SW 1271 (cell line): ENCODE results near the gene TTC33.
"Not testable (repeated sequence)": the region's sequence is repeated elsewhere in the genome, so short reads cannot be mapped to it uniquely, and the experiment has no call there.

Source experiments
- DNase-seq, 2 experiments: peaks; one replicate each; lab custom pipeline; 2025; lab: John Stamatoyannopoulos, UW

The TTC33 gene

DNA sequence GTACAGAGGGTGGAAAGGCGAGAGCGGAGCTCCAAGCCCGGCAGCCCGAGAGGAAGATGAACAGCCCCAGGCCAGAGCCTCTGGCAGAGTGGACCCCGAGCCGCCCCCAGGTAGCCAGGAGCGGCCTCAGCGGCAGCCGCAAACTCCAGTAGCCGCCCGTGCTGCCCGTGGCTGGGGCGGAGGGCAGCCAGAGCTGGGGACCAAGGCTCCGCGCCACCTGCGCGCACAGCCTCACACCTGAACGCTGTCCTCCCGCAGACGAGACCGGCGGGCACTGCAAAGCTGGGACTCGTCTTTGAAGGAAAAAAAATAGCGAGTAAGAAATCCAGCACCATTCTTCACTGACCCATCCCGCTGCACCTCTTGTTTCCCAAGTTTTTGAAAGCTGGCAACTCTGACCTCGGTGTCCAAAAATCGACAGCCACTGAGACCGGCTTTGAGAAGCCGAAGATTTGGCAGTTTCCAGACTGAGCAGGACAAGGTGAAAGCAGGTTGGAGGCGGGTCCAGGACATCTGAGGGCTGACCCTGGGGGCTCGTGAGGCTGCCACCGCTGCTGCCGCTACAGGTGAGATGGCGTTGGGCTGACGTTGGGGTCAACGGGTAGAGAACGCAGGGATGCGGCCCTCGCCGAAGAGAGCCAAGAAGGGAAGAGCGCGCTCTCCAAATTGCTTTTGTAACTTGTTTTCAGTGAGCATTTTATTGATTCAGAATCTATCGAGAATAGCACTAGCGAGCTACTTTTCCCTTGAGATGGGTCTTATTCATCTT is 75.7 kb downstream of the TTC33 start, which contains the start of gene PTGER4:
TSS of gene PTGER4 (plus strand) at position 3 of the 769 bp plus-strand sequence. CDS start 1,079 bp downstream, outside the sequence.
- peak in 1 of 2 experiments; percentile 35 for DNase-seq

DNA sequence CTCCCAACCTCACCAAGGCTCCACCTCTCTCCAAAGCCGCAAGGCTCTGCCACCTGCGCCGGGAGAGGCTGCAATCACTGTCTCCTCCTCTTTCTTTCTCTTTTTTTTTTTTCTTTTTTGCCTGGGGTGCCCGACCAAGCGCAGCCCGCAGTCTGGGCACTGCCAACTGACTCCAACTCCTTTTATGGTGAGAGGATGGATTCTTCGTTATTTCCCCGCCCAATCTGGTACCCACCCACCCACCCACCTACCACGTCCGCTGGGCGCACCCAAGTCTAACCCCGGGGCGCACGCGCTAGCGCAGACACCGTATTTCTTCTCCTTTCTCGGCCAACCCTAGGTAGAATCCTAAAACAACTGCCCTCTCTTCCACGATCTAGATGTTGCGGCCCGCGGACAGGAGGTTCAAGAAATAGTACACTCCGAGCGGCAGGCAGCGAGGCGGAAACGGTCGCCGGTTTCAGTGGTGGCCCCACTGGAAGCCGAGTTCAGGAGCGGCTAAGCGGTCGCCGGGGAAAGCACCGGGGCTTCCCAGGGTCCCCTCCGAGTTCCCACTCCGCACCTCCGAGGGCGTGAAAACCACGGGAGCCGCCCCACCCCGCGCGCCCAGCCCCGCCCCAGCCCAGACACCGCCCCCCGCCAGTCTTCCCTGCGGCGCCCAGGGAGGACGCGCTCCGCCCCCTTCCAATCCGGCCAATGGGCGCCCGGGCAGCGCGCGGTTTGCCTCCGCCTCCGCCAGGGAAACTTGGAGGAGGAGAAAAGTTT is 76.4 kb downstream of the TTC33 start:
- DNase-seq = peak; percentile 86 to 98

DNA sequence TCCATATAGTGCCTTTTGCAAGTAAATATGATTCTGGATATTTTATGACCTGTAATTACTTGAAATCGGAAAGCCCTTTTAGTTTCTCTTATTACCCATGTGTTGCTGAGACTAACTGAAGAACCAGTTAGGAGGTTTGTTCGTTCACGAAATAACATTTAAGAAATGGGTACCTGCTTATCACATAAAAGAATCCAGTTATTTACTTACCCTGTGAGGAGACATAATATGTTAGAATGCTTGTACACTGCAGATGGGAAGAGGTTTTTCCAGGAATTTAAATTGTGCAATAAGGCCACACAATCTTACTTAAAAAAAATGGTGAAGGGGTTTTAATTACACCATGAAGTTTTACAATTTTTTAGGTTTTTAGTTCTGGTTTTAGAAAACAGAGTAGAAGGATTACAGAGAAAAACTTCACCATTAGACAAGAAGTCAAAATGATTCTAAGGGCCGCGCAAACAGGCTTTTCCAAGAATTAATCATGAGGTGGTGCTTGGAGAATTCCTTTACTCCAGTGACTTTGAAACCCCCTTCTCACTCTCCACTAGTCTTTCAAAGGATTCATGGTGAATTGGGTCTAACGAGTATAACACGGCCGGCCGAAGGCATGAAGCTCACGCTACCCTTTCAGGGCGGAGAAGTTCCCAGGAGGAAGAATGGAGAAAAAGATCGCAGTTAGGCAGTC is 77.2 kb downstream of the TTC33 start:
- no peak for DNase-seq

DNA sequence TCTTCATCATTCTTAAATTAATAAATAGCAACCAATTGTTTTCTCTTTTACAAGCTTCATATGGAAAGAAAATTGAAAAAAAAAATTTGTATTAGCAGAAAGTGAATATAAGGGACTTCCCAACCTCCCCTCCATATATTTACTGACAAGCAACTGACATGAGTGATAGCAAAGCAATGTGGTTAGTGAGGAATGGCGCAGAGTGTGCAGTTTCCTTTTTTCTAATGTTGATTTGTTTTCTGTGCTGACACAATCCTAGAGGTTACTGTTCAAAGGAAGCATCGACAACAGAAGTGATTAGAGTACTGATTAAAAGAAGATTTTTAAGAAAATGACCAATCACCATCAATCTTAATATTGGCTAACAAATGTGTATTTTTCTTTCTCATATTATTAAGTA is 77.7 kb downstream of the TTC33 start:
- no peak for DNase-seq

DNA sequence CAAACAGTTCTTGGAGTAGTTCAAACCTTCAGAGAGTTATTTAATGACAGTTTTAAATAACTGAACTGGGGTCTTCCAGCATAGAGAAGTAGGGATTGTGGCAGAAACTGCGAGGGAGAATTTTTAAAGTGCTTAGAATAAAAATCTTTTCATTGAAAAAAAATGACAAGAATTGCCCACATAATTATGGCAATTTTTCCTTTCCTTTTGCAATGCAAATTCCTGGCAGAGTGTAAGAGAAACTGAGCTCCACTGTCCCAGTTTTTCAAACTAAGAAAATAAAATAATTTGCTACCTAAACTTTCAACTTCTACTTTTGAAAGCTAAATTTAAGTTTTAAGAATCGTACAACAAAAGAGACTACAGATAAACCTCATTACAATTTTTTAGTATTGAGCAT is 78.3 kb downstream of the TTC33 start:
- no peak for DNase-seq

DNA sequence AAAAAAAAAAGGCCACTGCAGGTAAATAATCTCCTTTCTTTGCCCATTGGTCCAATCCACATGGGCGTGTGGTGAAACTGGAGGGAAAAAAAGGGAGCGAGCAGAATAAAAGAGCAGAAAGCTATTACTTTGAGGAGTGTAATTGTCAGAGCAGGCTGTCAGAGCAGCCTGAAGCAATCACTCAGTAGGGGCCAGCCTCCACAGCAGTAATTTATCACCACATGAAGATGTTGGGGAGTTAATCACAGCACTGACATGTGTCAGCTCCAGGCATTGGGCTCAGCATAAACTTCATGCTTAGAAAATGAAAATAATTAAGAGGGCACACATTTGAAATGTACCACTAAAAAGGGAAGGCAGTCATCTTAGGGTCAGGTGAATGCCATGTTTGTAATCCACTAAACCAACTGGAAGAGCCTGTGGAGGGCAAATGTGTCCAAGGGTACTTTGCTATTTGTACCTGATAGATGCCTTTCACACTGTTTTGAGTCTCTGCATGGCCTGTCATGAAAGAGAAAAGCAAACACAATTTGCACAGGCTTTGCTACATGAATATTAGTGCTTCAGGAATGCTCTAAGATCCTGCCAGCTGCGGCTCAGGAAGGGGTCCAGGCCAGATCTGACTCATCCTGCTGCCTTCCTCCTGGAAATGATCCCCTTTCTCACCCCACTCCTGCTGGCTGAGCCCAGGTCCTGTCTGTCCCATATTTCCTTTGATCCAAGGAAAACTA is 79.0 kb downstream of the TTC33 start:
- peak in 1 of 2 experiments; percentile 37 for DNase-seq

DNA sequence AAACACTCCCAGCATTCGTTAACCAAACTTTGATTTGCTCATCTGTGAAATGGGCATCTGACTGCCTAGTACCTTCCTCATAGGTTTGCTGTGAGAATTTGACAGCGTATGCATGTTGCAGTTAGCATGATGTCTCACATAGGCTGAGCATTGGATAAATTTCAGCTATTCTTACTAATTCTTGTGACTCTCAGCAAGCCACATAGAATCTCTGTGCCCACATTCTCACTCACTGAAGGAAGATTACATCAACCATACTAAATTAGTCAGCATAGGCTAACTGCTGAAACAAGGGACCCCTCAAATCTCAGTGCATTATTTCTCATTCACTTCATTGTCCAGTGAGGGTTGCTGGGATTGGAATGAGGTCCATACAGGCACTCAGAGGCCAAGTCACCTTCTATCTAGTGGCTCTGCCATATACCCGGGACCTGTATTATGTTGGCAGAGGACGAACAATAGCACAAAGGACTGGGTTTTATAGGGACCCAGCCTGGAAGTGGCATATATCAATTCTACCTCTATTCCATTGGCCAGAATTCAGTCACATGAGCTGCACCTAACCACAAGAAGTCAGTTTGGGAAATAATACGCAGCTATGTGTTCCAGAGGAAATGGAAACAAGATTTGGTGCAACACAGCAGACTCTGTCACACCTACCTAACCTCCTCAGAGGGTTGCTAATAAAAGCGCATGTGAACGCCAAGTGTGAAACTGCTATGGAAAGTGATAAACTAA is 80.2 kb downstream of the TTC33 start:
- no peak for DNase-seq

DNA sequence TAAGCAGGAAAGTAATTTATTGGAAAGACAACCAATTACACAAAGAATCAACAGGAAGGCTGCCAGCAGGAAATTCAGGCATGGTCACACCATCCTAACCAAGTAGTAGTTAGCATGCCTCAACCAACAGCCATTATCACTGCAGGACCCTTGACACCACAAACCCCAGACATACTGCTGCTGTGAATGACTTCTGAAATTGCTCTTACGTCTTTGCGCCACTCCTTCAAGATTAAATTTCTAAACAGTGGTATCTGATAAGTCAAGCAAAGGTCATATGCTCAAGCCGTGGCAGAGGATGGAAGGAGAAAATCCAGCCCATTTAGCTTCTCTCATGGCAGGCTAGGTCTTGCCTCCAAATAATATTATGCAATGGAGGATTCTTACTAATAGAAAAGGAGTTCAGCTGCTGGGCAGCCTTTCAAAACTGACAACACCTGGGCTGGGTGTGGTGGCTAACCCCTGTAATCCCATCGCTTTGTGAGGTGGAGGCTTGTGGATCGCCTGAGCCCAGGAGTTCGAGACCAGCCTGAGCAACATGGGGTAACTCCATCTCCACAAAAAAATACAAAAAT is 81.0 kb downstream of the TTC33 start:
- no peak for DNase-seq

DNA sequence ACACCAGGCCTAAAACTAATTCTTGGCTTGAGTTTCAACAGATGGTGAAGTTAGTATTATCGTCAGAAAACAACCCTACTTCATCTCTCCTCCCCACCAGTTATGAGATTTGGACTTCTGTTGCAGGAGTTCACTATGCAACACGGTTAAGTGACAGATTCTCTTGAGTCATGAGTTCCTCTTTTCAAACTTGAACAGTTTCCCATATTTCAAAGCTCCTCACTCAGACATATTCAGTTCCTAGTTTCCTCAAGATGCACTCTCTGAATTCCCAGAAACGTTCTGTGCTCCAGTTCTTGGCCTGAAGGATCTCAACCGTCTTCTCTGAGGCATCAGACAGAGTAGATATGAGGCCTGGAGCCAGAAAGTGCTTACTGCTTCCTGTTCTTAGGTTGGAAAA is 83.3 kb downstream of the TTC33 start:
- DNase-seq = no peak

DNA sequence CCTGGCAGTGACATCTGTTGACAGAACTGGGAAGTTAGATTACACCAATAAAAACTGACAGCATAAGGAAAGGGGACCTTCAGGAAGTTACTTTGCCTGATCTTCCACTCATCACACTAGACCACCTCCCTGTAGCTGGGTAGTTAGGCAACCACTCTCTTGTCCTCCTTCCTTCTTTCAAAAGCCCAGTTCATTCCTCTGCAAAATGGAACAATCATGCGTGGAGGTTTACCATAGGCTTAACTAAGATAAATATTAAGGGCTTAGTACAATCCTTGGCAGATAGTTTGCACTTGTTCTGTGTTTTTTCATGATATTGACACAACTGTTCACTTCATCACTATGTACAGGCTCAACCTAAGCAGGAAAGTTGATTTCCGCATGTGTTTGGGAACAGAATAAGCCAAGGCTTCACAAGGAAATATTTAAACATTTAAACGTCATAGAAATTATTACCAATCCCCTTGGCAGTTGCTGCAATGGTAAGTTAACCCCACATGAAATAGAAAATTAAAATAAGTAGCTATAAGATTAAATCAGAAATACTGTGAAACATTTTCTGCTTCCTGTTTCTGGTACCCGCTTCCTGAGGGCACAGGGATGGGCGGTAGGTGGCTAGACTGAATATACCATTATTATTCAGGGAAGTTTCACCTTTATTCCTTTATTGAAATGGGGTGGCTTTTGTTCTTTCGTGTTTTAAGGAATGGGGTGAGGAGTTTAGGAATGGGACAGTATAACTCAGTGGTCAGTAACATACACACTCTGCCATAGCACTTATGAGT is 86.0 kb downstream of the TTC33 start:
- DNase-seq = no peak

DNA sequence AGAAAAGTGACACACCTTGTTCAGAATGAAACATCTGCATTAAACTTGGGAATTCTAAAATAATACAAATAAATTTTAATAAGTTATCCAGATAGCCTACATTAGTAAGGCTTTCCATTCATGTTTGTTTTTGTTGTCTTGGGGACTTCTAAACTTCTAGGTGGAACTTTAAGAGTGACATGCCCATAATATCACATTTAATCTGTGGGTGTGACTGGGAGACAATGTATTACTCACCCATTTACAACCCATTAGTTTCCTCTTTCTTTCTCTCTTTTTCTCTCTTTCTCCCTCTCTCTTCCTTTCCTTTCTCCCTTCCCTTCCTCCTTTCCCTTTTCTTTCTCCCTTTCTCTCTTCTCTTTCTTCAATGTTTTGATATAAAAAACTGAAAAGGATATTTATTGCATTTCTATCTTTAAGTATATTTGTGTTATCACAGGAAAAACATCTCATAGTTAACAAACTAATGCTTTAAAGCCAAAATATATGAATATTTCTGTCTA is 88.5 kb downstream of the TTC33 start:
- DNase-seq = no peak

DNA sequence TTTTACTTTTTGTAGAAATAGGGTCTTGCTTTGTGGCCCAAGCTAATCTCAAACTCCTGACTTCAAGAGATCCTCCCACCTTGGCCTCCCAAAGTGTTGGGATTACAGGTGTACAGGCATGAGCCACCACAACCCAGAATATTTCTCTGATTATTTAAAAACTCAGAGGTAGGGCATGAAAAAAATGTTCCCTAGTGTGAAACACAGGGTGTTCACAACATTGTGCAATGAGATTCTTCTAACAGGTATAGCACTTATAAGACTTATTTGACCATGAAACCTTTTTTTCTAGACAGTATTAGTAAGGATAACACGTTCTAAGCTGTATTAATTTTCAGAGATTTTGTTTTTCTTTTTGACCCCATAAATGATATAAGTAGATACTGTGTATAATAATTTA is 89.1 kb downstream of the TTC33 start:
- DNase-seq = no peak

DNA sequence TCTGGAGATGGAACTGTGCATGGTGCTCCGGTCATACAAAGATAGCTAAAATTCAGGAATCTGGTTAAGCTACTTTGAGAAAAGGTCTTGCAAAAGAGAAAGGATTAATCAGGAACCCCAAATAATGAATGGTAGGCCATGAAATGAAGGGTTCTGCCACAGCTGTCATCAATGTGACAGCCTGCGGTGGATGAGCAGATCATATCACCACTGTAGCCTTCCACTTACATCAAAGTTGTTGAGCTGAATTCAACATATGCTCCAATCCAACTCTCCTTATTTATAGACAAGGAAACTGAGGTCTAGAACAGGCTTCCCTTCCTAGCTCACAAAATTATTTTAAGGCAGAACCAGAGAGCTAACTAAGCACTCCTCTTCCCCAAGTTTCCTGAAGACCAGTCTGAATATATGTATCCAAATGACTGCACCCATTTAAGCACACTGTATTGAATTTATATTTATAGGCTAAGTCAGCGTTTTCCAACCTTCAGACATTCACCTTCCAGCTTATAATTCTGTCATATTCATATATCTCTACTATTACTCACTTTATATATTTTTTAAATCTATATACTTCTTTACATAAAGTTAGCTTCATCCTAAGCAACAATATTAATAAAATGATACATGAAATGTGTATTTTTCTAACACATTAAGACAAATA is 90.0 kb downstream of the TTC33 start:
- DNase-seq = no peak

DNA sequence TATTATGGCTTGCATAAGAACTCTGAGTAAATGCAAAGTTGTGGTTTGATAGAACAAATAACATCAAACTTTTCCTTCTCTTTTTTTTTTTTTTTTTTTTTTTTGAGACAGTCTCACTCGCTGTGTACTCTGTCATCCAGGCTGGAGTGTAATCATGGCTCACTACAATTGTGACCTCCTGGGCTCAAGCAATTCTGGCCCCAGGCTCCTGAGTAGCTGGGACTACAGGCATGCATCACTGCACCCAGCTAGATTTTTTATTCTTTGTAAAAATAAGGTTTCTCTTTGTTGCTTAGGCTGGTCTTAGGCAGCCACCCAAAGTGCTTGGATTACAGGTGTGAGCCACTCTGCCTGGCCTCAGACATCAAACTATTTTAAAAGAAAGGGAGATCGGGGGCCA is 95.0 kb downstream of the TTC33 start:
- no peak for DNase-seq

DNA sequence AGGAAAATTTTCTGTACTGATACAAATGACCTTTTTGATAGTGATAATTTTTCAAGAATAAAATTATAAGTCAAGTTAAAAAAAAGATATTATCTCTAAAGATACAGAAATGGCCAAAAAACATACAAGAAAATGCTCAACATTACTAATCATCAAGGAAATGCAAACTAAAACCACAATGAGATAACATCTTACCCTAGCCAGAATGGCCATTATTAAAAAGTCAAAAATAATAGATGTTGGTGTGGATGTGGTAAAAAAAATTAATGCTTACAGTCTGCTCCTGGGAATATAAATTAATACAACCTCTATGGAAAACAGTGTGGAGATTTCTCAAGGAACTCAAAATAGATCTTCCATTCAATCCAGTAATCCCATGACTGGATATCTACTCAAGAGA is 99.0 kb downstream of the TTC33 start:
- no peak for DNase-seq

DNA sequence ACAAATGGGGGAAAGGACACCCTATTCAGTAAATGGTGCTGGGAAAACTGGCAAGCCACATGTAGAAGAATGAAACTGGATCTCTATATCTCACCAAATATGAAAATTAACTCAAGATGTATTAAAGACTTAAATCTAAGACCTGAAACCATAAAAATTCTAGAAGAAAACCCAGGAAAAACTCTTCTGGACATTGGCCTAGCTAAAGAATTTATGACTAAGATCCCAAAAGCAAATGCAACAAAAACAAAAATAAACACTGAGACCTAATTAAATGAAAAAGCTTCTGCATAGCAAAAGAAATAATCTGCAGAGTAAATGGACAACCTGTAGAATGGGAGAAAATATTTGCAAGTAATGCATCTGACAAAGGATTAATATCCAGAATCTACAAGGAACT is 99.7 kb downstream of the TTC33 start:
- not testable (repeated sequence) for DNase-seq

DNA sequence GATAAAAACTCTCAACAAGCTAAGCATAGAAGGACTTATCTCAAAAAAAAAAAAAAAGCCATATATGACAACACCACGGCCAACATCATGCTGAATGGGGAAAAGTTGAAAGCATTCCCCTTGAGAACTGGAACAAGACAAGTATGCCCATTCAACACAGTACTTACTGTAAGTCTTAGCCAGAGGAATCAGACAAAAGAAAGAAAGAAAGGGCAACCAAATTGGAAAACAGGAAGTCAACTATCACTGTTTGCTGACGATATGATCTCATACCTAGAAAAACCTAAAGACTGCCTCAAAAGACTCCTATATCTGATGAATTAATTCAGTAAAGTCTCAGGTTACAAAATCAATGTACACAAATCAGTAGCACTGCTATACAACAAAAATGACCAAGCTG is 100.6 kb downstream of the TTC33 start:
- no peak for DNase-seq

DNA sequence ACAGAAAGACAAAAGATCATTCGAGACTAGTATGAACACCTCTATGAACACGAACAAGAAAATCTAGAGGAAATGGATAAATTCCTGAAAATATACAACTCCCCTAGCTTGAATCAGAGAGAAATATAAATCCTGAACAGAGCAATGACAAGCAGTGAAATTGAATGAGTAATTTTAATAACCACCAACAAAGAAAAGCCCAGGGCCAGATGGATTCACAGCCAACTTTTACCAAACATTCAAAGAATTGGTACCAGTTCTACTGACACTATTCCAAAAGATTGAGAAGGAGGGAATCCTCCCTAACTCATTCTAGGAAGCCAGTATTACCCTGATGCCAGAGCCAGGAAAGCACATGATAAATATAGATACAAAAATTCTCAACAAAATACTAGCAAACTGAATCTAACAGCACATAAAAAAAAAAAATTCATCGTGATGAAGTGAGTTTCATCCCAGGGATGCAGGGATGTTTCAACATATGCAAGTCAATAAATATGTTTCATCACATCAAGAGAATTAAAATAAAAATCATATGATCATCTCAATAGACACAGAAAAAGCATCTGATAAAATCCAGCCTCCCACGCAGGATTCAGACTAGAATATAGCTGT is 101.3 kb downstream of the TTC33 start:
- DNase-seq = no peak
